Duodenal mucosa (tissue), 2 donors: ENCODE results near the gene NEURL1B.

Source experiments
- H3K27ac ChIP-seq: one replicate; pipeline ENCODE4 v1.7.0; 2013; ENCODE audit warnings: low read depth, low read length
- H3K27me3 ChIP-seq, 2 donors: one replicate each; pipeline ENCODE4 v1.7.0; 2013; ENCODE audit warnings: low read length in 2 of 2, control low read depth in 1 of 2; ENCODE audit not compliant: insufficient read depth in 2 of 2, control insufficient read depth in 1 of 2
- H3K36me3 ChIP-seq, 2 donors: one replicate each; pipeline ENCODE4 v1.7.0; 2013; ENCODE audit warnings: low read length in 2 of 2, control low read depth in 1 of 2; ENCODE audit not compliant: insufficient read depth in 2 of 2, control insufficient read depth in 1 of 2
- H3K4me1 ChIP-seq, 2 donors: one replicate each; pipeline ENCODE4 v1.7.0; 2013; ENCODE audit warnings: low read length in 2 of 2, control low read depth in 1 of 2; ENCODE audit not compliant: insufficient read depth in 2 of 2, control insufficient read depth in 1 of 2
- H3K4me3 ChIP-seq, 2 donors: one replicate each; pipeline ENCODE4 v1.7.0; 2013; ENCODE audit warnings: low read length in 2 of 2, low read depth in 1 of 2
- H3K9ac ChIP-seq, 2 donors: one replicate each; pipeline ENCODE4 v1.7.0; 2013; ENCODE audit warnings: low read length in 2 of 2, low read depth in 1 of 2
- H3K9me3 ChIP-seq, 2 donors: one replicate each; pipeline ENCODE4 v1.7.0; 2013; ENCODE audit warnings: low read length in 2 of 2, control low read depth in 1 of 2; ENCODE audit not compliant: control insufficient read depth in 1 of 2

NEURL1B gene

DNA sequence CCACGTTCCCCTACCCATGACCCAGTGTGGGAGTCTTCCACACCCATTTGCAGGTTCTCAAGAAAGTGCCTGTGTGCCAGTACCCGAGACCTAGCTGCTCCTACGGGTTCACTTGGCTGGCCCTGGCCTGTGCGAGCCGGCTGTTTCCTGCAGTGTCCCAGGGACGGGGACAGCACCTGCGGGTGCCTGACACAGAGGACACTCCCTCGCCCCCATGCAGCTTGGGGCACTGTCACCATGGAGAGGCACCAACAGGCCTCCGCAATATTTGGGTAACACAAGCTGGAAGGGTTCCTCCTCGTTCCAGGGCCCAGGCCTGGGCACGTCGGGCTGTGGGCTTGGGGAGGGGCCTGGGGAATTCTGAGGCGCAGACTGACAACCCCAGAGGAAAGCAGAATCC lies 88.5 kb downstream of the NEURL1B start:
- H3K9ac ChIP-seq, result no peak overlapping the region
- H3K27me3 ChIP-seq, result no peaks in the 10 kb centered on the region
- no peaks in the 10 kb centered on the region for H3K36me3 ChIP-seq
- H3K4me1 ChIP-seq, result peaks cover 11 to 16% of the 10 kb centered on the region in 2 donors
- no peak overlapping the region for H3K27ac ChIP-seq
- H3K9me3 ChIP-seq, result no peaks in the 10 kb centered on the region
- H3K4me3 ChIP-seq, result no peak overlapping the region

DNA sequence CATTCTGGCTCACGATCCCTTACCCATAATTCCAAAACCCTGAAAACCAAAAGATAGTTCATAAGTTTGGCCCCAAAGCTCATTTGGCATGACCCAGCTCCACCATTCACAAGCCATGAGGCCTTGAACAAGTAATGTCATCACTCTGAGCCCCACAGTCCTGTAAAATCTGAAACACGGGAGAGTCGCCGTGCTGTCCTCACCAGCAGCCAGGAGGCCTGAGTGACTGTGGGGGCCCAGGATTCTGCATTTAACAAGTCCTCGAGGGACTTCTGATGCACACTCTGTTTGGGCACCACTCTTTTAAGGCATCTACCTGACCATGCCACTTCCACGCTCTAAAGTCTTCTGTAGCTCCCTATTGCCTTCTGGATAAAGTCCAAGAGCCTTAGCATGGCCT lies 89.2 kb downstream of the NEURL1B start:
- no peak overlapping the region for H3K27ac ChIP-seq
- no peaks in the 10 kb centered on the region for H3K36me3 ChIP-seq
- H3K27me3 ChIP-seq, result no peaks in the 10 kb centered on the region
- no peaks in the 10 kb centered on the region for H3K9me3 ChIP-seq
- H3K4me1 ChIP-seq, result peaks cover 11 to 16% of the 10 kb centered on the region in 2 donors
- no peak overlapping the region for H3K4me3 ChIP-seq
- no peak overlapping the region for H3K9ac ChIP-seq

DNA sequence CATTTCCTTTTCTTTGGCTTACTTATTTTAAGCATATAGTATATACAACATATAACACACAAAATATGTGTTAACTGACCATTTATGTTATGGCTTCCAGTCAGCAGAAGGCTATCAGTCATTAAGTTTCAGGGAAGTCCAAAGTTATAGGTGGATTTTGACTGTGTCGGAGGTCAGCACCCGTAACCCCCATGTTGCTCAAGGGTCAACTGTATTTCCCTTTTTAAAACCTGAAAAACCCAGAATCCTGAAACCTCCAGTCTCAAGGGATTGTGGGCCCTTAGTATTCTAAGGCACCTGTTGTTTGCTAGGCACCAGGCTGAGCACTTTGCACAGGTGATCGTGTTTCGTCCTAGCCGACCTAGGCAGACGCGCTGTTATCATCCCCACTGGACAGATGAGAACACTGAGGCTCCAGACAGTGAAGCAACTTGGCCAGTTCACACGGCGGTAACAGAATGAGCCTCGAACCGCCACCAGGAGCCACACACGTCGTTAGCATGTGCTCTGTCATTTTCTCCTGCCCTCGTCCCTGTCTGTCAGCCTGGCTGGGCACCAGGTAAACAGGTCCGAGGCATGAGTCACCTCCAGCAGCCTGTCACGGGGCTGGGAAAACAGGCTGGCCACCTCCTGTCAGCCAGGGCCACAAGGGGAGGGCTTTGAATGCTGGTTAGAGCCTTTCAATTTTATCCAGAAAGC lies 90.1 kb downstream of the NEURL1B start:
- H3K27me3 ChIP-seq, result no peaks in the 10 kb centered on the region
- H3K9ac ChIP-seq, result no peak overlapping the region
- no peak overlapping the region for H3K27ac ChIP-seq
- H3K4me3 ChIP-seq, result no peak overlapping the region
- H3K36me3 ChIP-seq, result no peaks in the 10 kb centered on the region
- H3K4me1 ChIP-seq, result peaks cover 11 to 16% of the 10 kb centered on the region in 2 donors
- no peaks in the 10 kb centered on the region for H3K9me3 ChIP-seq

DNA sequence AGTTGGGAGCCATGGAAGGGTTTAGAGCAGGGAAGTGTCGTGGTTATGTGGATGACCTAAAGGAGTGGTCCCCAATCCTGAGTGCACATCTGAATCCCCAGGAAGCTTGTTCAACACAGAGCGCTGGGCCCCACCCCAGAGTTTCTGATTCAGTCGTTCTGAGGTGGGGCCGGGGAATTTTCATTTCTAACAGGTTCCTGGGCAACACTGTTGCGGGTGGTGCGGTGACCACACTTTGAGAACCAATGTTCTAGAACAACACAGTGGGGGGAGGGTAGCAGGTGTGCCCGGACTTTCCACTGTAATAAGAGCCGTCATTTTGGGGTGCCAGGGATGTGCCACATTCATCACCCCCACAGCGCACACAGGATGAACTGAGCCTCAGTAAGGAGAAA lies 90.6 kb downstream of the NEURL1B start:
- no peak overlapping the region for H3K9ac ChIP-seq
- H3K4me3 ChIP-seq, result no peak overlapping the region
- no peaks in the 10 kb centered on the region for H3K27me3 ChIP-seq
- no peaks in the 10 kb centered on the region for H3K36me3 ChIP-seq
- peaks cover 11 to 16% of the 10 kb centered on the region in 2 donors for H3K4me1 ChIP-seq
- H3K27ac ChIP-seq, result no peak overlapping the region
- H3K9me3 ChIP-seq, result no peaks in the 10 kb centered on the region

DNA sequence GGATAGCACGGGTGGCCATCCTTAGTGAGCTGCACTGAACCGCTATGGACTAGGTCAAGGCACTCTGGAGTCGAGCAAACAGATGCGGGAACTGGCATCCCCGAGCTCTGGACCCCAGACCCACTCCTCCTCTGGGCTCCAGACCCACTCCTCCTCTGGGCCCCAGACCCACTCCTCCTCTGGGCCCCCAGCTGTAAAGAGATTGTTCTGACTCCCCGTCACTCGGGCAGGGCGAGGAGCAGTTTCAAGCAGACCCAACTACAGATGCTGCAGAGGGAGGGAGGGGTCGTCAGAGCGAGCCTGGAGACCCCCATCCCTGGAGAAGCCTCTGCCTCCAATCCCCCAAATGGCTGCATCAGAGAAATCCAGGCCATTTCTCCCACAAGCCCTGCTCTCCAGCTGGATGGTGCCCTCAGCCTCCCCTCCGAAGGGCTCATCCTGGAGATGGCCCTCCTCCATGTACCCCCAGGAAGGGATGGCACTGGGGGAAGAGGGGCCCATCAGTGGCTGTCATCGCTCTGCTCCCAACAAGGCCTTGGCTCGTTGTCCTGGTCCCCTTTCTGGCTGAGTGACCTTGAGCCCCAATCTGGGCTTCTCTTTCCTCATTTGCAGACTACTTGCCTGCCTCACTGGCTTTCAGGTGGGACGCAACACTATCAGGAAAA lies 91.3 kb downstream of the NEURL1B start:
- no peak overlapping the region for H3K27ac ChIP-seq
- peaks cover 11 to 16% of the 10 kb centered on the region in 2 donors for H3K4me1 ChIP-seq
- H3K4me3 ChIP-seq, result no peak overlapping the region
- peak overlapping the region in 1 of 2 donors; percentile 13 for H3K9ac ChIP-seq
- H3K36me3 ChIP-seq, result no peaks in the 10 kb centered on the region
- no peaks in the 10 kb centered on the region for H3K9me3 ChIP-seq
- no peaks in the 10 kb centered on the region for H3K27me3 ChIP-seq

DNA sequence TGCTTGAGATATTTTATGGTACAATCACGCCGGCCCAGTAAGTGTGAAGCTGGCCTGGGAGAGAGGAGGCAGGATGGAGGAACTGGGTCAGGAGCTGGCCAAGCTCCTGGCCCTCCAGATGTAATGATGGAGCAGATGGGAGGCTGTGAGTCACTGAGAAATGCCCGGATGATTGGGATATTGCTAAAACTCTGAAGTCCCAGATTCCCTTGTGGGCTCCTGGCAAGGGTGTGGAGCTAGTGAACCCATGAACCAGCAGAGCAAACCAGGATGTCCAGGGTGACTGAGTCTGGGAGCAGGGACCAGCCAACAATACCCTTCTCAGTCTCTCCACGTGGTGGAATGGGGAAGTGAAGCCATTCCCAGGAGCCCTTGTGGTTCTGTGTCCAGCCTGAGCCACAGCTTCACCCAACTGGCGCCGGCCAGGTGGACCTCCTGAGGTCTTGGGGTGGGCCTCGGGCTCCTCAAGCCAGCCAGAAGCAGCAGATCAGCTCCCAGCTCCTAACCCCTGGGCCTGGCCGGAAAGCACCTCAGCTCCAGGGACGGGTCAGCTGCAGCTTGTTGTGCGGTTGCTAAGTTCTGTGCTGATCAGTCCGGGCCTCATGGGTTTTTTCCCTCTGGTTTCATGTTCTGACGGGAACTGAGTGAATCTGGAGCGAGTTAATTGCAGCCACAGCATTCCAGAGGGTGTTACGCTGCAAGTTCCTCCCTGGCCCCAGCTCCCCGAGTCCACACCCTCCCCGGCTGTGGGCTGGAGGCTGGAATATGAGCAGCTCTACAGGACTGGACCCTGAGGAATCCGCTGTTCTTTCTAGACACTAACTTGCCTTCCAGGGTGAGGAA lies 92.3 kb downstream of the NEURL1B start:
- H3K9me3 ChIP-seq, result no peaks in the 10 kb centered on the region
- peak overlapping the region in 1 of 2 donors; percentile 13 for H3K9ac ChIP-seq
- no peaks in the 10 kb centered on the region for H3K27me3 ChIP-seq
- H3K36me3 ChIP-seq, result no peaks in the 10 kb centered on the region
- peak overlapping the region; percentile 81 for H3K27ac ChIP-seq
- H3K4me1 ChIP-seq, result peaks cover 11 to 16% of the 10 kb centered on the region in 2 donors
- no peak overlapping the region for H3K4me3 ChIP-seq

DNA sequence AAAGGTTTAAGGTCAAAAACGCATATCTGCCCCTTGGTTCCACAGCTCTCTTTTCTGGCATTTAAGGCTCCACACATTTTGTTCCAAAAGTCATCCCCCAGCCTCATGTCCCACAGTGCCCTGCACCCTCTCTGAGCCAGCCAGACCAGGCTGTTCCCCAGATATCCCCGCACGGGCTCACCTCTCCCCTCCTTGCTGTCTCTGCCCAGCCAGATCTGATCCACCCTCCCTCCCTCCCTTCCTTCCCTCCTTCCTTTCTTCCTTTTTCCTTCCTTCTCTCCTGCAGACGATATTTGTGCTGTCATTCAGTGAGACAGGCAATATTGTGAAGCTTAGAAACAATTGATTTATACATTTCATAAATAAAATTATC lies 92.9 kb downstream of the NEURL1B start:
- Histone ChIP-seq H3K27me3 (no peaks in the 10 kb centered on the region), H3K36me3 (no peaks in the 10 kb centered on the region), H3K27ac (peak overlapping the region; percentile 81), H3K9ac (no peak overlapping the region), H3K9me3 (no peaks in the 10 kb centered on the region), H3K4me1 (peaks cover 11 to 16% of the 10 kb centered on the region in 2 donors), H3K4me3 (no peak overlapping the region)

DNA sequence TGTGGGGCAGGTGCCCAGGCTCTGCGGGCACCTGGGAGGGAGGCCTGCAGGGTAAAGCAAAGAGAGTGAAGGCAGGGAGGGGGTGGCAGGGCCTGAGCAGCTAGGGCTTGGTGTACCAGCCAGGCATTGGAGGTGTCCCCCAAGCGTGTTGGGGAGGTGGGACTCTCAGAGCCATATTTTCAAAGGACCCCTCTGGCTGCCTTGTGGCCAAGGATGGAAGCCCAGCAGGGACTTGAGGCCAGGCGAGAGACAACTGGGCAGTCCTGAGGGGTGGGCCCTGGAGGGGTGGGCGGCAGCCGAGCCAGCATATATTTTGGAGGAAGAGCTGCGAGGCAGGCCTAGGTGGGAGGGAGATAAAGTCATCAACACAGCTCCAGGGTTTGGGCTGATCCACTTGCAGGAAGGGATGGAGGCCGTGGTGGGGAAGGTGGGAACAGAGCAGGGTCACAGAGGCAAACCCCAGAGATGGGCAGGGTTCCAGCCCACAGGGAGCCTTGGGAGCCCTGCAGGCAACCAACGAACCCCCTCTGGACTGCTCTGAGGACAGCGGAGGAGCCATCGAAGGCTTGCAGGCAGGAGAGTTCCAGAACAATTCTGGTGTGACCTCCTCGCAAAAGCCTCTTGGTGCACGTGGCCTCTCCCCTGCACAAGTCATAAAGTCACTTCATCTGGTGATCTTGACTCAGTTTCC lies 94.2 kb downstream of the NEURL1B start:
- Histone ChIP-seq H3K27ac (no peak overlapping the region), H3K4me3 (no peak overlapping the region), H3K9me3 (no peaks in the 10 kb centered on the region), H3K9ac (no peak overlapping the region), H3K36me3 (no peaks in the 10 kb centered on the region), H3K27me3 (no peaks in the 10 kb centered on the region), H3K4me1 (peaks cover 11 to 16% of the 10 kb centered on the region in 2 donors)

DNA sequence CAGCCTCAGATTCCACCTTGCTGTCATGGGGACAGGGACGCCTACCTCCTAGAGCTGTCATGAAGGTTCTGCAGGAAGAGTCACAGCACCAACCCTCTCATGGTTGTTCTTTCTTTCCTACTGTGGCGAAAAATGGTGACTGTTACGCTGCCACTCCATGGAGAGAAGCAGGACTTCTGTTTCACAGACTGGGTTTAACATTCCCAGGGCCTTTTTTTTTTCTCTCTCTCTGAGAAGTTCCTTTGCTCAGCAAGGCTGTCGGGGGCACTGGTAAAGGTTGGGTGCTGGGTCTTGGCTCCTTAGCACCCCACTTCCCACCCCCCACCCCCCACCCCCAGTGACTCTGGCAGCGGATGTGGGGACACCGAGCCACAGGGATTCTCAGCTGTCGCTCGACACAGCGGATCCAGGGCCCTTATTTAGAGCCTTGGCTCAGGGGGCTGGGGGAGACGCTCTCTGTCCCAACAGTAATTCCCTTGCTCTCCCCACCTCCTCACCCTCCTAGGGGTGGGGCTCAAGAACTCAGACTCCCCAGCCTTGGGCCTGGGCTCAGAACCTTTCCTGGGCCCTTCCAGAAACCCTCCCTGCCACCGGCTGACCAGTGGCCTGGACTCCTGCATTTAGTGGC lies 95.6 kb downstream of the NEURL1B start:
- Histone ChIP-seq H3K4me1 (peaks cover 11 to 16% of the 10 kb centered on the region in 2 donors), H3K36me3 (no peaks in the 10 kb centered on the region), H3K4me3 (no peak overlapping the region), H3K27ac (peak overlapping the region; percentile 42), H3K9me3 (no peaks in the 10 kb centered on the region), H3K27me3 (no peaks in the 10 kb centered on the region), H3K9ac (no peak overlapping the region)
